HG03025 (cell line): ENCODE data around the gene SPRTN.

Experiments used
- ATAC-seq: cut with Tn5 transposase; IDR thresholded peaks from one replicate; pipeline ENCODE4 v1.9.1; 2021; ENCODE audit warnings: mild to moderate bottlenecking, moderate library complexity; ENCODE audit not compliant: unreplicated experiment, low FRiP score

The SPRTN gene

DNA sequence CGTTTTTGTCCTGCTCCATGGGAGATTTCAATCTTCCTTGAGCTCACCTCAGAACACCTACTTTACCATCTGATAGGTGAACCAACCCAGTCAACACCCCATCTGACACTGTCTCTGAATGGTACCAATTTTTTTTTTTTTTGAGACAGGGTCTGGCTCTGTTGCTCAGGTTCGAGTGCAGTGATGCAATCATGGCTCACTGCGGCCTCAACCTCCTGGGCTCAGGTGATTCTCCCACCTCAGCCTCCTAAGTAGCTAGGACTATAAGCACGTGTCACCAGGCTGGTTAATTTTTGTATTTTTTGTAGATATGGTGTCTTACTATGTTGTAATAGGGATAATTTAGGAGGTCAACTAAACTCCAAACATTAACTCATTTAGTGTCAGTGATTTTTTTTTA lies 36.3 kb downstream of the SPRTN start:
- ATAC-seq: no peak

GRCh38 chr1:231376101-231376500 lies 38.0 kb downstream of the SPRTN start:
- ATAC-seq: no peak

DNA sequence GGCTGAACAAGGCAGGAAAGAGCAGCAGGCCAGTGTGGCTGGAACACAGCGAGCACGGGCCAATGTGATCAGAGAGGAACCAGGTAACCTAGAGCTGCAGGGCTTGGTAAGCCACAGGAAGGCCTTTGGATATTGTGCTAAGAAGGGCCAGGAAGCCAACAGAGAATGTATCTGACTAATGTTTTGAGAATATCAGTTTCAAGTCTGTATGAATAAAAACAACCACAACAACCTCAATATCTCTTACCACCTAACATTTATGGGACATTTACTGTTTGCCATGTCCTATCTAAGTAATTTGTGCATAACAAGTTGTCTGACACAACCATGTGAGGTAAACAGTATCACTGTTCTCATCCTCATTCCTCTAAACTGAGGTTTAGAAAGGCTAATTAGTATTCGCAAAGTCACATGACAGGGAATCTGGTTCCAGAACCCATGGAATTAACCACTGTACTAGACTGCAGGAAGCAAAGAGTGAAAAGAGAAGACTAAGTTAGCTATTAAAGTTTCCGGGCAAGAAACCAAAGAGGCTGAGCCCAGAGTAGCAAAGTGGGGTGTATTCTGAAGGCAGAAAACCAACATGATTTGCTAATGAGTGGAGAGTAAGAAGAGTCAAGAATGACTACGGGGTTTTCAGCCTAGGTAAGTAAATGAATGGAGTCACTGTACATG lies 38.9 kb downstream of the SPRTN start:
- ATAC-seq: no peak

- ATAC-seq: no peak
Measured at GRCh38 chr1:231381729-231382128, 43.6 kb downstream of the SPRTN start.

DNA sequence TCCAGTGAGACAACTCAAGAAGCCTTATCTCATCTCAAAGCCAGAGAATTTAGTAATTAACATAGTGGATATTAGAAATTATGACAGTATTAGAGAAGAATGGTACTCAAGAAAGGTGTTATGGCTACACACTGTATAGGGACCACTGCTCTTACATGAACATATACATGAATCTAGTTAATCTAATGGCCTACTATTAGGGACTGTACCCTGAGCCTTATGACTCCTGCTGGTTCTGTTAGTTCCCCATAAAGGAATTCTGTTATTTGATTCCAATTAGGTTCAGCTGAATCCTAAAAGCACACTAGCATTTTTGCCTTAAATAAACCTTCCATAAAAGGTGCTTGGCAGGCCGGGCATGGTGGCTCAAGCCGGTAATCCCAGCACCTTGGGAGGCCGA lies 44.3 kb downstream of the SPRTN start:
- no peak for ATAC-seq

GRCh38 chr1:231383159-231383860 lies 45.2 kb downstream of the SPRTN start:
- ATAC-seq: no peak

DNA sequence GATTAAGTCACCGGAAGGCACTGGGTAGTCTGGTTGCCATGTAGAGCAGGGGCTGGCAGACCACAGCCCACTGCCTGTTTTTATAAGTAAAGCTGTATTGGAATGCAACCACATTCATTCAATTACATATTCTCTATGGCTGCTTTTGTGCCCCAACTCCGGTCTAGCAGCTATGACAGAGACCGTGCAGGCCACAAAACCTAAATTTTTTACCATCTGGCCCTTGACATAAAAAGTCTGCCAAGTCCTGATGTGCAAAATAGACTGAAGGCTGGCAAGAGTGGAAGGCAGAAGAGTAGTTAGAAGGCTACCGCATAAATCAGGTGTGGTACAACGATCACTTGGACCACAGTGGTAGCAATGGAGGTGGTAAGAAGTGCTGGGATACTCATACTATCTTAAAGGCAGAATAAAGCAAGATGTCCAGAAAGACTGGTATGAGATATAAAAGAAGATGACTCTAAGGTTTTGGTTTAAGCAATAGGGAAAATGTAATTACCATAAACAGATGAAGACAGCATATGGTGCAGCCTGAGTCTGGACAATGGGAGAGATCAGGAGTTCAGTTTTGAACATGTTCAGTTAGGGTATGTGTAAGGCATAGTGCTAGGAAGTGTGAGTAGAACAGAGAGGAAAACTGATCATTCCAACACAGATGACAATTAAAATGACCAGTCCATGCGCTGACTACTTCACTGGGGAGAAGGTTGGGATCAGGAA lies 46.8 kb downstream of the SPRTN start:
- no peak for ATAC-seq

DNA sequence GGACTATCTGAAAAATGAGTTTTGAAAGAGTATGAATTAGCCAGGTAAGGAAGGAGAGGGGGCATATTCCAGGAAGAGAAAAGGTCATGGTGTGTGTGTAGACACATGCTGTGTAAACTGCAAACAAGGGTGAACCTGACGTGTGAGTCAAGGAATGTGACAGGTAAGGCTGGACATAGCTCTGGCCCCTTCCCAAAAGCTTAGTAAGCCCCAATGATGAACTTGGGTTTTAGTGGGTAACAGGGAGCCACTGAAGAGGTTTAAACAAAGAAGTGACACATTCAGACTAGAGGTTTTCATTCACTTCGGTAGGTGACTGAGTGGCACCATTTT lies 47.3 kb downstream of the SPRTN start:
- no peak for ATAC-seq

DNA sequence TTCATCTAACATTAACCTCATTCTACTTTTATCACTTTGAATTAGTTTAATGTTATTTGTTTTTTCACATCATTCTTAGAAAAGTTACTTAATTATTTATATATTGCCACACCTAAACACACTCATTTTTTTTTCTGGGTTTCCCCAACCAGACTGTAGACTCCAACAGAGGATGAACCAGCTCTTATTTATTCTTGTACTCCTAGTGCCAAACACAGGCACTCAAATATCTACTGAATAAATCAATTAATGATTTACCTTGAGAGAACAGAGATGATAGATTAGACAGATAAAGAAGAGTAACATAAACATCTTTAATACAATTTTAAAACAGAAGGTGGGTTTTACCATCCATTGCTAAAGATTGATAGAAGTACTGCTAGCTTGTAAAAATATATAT lies 48.4 kb downstream of the SPRTN start:
- ATAC-seq: no peak

GRCh38 chr1:231387770-231388669 lies 49.9 kb downstream of the SPRTN start:
- ATAC-seq: no peak

- ATAC-seq: no peak
Measured at GRCh38 chr1:231390071-231390470, 52.0 kb downstream of the SPRTN start.

DNA sequence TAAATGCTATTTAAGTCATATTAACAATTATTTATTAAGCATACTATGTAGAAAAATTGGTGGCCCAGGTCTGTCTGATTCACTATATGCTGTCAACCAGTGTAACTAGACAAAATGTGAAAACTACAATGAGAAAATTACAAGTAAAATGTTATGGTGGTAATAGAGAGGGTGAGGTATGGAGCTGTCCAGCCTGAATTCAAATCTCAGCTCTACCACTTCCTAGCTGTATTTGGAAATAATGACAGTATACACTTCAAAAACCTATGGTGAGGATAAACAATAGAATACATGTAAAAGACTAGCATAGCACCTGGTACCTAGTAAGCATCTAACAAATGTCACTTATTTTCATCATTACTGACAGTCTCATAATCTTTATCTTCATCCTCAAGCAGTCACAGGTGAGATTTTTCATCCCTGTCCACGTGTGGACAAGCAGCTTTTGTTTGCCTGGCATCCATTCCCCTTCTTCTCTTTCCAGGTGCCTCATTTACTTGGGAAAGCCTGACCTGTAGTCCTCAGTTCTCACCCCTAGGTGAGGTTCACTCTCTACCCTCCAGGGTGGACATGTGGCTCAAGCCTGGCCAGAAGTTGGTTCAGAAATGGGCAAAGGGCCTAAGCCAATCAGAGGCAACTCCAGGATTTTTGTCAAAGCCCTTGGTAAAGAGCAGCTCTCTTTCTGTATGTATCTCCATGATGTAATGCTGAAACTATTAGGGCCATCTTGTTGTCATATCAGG lies 54.5 kb downstream of the SPRTN start:
- no peak for ATAC-seq

DNA sequence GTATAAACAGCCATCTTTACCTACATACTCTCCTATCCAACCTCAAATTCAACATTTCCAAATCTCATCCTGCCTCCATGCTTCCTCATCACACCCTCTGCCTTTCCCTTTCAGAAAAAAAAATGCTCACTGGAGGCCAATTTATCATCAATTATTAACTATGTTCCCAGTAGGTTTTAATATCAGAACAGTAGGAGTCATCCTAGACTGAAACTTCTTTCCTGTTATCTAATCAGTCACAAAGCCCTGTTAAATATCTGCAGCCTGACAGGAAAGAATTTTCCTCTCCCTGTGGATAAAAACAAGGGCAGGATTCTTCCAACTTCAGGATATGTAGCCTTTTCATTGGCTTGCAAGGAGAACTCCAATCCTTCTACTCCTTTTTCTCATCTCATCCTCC lies 55.6 kb downstream of the SPRTN start:
- ATAC-seq: no peak

DNA sequence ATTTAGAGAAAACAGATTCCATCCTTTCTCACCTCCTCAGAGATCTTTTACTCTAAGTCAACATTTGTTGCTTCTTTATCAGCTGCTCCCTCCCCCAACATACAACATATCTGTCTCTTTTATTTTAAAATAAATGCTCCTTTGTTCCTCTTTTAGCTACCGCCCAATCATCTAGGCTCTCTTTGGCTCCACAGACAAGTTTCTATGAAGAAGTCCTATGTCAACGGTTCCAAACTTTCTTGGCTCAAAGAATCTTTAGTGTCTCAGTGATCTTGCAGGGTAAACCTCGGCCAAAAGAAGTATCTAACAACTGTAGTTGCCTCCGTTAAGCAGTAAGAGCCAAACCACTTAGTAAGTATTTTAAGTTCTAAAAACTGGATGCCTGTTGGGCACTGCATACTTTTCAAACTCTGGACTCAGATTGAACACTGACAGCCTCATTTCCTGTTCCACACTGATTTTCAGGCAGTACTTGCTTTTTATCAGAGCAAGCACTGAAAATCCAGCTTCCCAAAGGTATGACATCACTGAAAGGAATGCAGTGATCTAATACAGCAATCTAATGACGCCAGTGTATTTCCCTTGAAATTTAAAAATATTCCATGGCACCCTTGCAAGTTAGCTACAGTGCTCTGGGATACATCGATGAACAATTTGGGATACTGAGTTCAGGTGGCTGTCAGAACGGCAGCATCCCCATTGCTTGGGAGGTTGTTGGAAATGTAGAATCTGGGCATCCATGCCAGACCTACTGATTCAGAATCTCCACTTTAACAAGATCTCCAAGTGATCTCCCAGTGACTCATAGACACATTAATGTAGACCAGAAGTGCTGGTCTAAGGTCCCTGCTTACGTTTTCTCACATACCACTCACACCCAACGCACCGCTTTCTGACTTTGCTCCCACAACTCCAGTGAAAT lies 57.2 kb downstream of the SPRTN start:
- no peak for ATAC-seq

- no peak for ATAC-seq
Measured at GRCh38 chr1:231395998-231396390, 57.9 kb downstream of the SPRTN start.

DNA sequence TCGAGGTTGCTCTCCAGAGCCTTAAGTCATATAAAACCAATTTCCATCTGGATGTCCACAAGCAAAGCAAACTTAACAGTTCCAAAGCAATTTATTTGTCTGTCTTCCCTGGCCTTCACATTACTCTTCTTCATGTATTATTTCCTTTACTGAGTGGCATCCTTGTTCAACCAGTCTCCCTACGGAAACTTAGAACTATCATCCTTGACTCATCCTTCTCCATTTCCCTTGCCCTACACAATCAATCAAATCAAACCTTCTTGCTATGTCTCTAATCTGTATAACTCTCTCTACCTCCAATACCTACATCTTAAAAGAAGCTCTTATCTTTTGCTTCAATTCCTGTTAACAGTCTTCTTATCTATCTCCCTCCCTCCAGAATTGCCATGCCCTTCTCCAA lies 58.5 kb downstream of the SPRTN start:
- no peak for ATAC-seq

GRCh38 chr1:231397886-231398671 lies 60.0 kb downstream of the SPRTN start:
- no peak for ATAC-seq

- ATAC-seq: no peak
Measured at GRCh38 chr1:231401478-231401877, 63.4 kb downstream of the SPRTN start.
